ENCODE measurements around the gene HECTD4. TPM values are rescaled to one million over a fixed set of nuclear protein-coding genes. Genes with fewer than 3 reads are reported as not detected.
"Not testable (repeated sequence)": the region's sequence is repeated elsewhere in the genome, so short reads cannot be mapped to it uniquely, and the experiment has no call there.

The HECTD4 gene
- total RNA-seq, 1 donor from 2014 or later: 28.2 TPM

- no peak for DNase-seq (ENCODE audit: low spot score)
- intact Hi-C loops (cut with DNase I): loop anchor here (10.0 kb wide), 1 partner anchor 88 kb away; the partner anchor contains the start of gene HECTD4
These were observed 85.0 kb downstream of the HECTD4 start for GRCh38 chr12:112297188-112297587.

GRCh38 chr12:112296183-112296582 lies 86.0 kb downstream of the HECTD4 start:
- intact Hi-C loops (cut with DNase I): loop anchor here (10.0 kb wide), 1 partner anchor 89 kb away; the partner anchor contains the start of gene HECTD4
- no peak for DNase-seq (ENCODE audit: low spot score)

- DNase-seq (ENCODE audit: low spot score): no peak
- intact Hi-C loops (cut with DNase I): loop anchor here (10.0 kb wide), 1 partner anchor 90 kb away; the partner anchor contains the start of gene HECTD4
These were observed 87.4 kb downstream of the HECTD4 start for GRCh38 chr12:112294793-112295192.

GRCh38 chr12:112288638-112289037 lies 93.6 kb downstream of the HECTD4 start:
- intact Hi-C loops (cut with DNase I): no loop called here
- no peak for DNase-seq (ENCODE audit: low spot score)

GRCh38 chr12:112285600-112286401 lies 96.4 kb downstream of the HECTD4 start:
- intact Hi-C loops (cut with DNase I): no loop called here

GRCh38 chr12:112283546-112283945 lies 98.7 kb downstream of the HECTD4 start:
- no peak for DNase-seq (ENCODE audit: low spot score)
- intact Hi-C loops (cut with DNase I): no loop called here

More at GRCh38 chr12:112285600-112286401, 96.4 kb downstream of the HECTD4 start:
- no peak for DNase-seq (ENCODE audit: low spot score)

GRCh38 chr12:112282920-112283319 lies 99.3 kb downstream of the HECTD4 start:
- intact Hi-C loops (cut with DNase I): no loop called here
- DNase-seq (ENCODE audit: low spot score): no peak

- DNase-seq (ENCODE audit: low spot score): no peak
- intact Hi-C loops (cut with DNase I): no loop called here
These were observed 106.4 kb downstream of the HECTD4 start for GRCh38 chr12:112275836-112276235.

- intact Hi-C loops (cut with DNase I): no loop called here
- no peak for DNase-seq (ENCODE audit: low spot score)
These were observed 107.0 kb downstream of the HECTD4 start for GRCh38 chr12:112275207-112275606.

GRCh38 chr12:112270673-112271072 lies 111.6 kb downstream of the HECTD4 start:
- DNase-seq (ENCODE audit: low spot score): no peak
- intact Hi-C loops (cut with DNase I): no loop called here

- intact Hi-C loops (cut with DNase I): no loop called here
- no peak for DNase-seq (ENCODE audit: low spot score)
These were observed 115.8 kb downstream of the HECTD4 start for GRCh38 chr12:112266473-112266872.

- no peak for DNase-seq (ENCODE audit: low spot score)
- intact Hi-C loops (cut with DNase I): no loop called here
These were observed 120.7 kb downstream of the HECTD4 start for GRCh38 chr12:112261559-112261958.

- DNase-seq (ENCODE audit: low spot score): no peak
- intact Hi-C loops (cut with DNase I): no loop called here
These were observed 123.3 kb downstream of the HECTD4 start for GRCh38 chr12:112258926-112259325.

GRCh38 chr12:112256780-112257179 lies 125.5 kb downstream of the HECTD4 start:
- intact Hi-C loops (cut with DNase I): no loop called here
- no peak for DNase-seq (ENCODE audit: low spot score)

- DNase-seq (ENCODE audit: low spot score): no peak
- intact Hi-C loops (cut with DNase I): no loop called here
These were observed 130.0 kb downstream of the HECTD4 start for GRCh38 chr12:112252184-112252583.

GRCh38 chr12:112244902-112245301 lies 137.3 kb downstream of the HECTD4 start:
- DNase-seq (ENCODE audit: low spot score); intact Hi-C loops (cut with DNase I): not testable (repeated sequence)

- no peak for DNase-seq (ENCODE audit: low spot score)
- intact Hi-C loops (cut with DNase I): no loop called here
These were observed 138.7 kb downstream of the HECTD4 start for GRCh38 chr12:112243255-112244110.

- intact Hi-C loops (cut with DNase I): no loop called here
- no peak for DNase-seq (ENCODE audit: low spot score)
These were observed 141.1 kb downstream of the HECTD4 start for GRCh38 chr12:112241176-112241575.

- intact Hi-C loops (cut with DNase I): no loop called here
These were observed 142.3 kb downstream of the HECTD4 start for GRCh38 chr12:112239881-112240280.

GRCh38 chr12:112239020-112239419 lies 143.2 kb downstream of the HECTD4 start:
- no peak for DNase-seq (ENCODE audit: low spot score)
- intact Hi-C loops (cut with DNase I): no loop called here

More at GRCh38 chr12:112239881-112240280, 142.3 kb downstream of the HECTD4 start:
- no peak for DNase-seq (ENCODE audit: low spot score)

Data from cardiac septum (tissue), 1 donor.